Endothelial cell of umbilical vein (primary cell): ENCODE results near the gene GUK1.

Experiments used
- EZH2 ChIP-seq: IDR thresholded peaks from 2 replicates; pipeline ENCODE4 v1.6.1; 2012; ENCODE audit warnings: borderline replicate concordance, low read depth, mild to moderate bottlenecking, moderate library complexity, low read length, inconsistent platforms; ENCODE audit not compliant: severe bottlenecking
- FOS ChIP-seq: IDR thresholded peaks from 2 replicates; pipeline ENCODE4 v1.6.1; 2011; ENCODE audit warnings: mild to moderate bottlenecking, low read length, moderate library complexity, borderline replicate concordance; ENCODE audit not compliant: insufficient read depth
- POLR2A ChIP-seq: IDR thresholded peaks from 2 replicates; pipeline ENCODE4 v1.6.1; 2012; ENCODE audit warnings: low read depth, mild to moderate bottlenecking, control low read depth, low read length
- POLR2AphosphoS5 ChIP-seq: IDR thresholded peaks from 2 replicates; pipeline ENCODE4 v1.6.1; 2012; ENCODE audit warnings: low read depth, mild to moderate bottlenecking, control low read depth, low read length, moderate library complexity; ENCODE audit not compliant: insufficient read depth
- TF ChIP-seq, protein P1 (sequence below): IDR thresholded peaks from 2 replicates; pipeline ENCODE4 v1.6.1; 2011; ENCODE audit not compliant: insufficient read depth, insufficient read length
- TF ChIP-seq, protein P2 (sequence below), 2 donors: IDR thresholded peaks; 1 replicate in 1 of 2; 2 replicates in 1 of 2; pipeline ENCODE4 v1.5.1; 2011; ENCODE audit warnings: low read length in 2 of 2, mild to moderate bottlenecking in 2 of 2, moderate library complexity in 2 of 2, control low read depth in 1 of 2, inconsistent platforms in 1 of 2, low read depth in 1 of 2; ENCODE audit not compliant: insufficient read depth in 1 of 2; ENCODE audit errors: extremely low read depth in 1 of 2

DNA sequence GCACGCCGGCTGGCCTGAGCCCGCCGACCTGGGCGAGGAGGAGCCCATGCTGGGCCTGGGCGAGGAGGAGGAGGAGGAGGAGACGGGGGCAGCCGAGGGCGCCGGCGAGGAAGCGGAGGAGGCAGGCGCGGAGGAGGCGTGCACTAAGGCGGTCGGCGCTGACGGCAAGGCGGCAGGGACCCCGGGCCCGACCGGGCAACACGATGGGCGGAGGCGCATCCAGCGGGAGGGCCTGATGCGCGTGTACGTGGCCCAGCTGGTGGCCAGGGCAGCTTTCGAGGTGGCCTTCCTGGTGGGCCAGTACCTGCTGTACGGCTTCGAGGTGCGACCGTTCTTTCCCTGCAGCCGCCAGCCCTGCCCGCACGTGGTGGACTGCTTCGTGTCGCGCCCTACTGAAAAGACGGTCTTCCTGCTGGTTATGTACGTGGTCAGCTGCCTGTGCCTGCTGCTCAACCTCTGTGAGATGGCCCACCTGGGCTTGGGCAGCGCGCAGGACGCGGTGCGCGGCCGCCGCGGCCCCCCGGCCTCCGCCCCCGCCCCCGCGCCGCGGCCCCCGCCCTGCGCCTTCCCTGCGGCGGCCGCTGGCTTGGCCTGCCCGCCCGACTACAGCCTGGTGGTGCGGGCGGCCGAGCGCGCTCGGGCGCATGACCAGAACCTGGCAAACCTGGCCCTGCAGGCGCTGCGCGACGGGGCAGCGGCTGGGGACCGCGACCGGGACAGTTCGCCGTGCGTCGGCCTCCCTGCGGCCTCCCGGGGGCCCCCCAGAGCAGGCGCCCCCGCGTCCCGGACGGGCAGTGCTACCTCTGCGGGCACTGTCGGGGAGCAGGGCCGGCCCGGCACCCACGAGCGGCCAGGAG lies 18.3 kb downstream of the GUK1 start:
- TF ChIP-seq, protein P1, sequence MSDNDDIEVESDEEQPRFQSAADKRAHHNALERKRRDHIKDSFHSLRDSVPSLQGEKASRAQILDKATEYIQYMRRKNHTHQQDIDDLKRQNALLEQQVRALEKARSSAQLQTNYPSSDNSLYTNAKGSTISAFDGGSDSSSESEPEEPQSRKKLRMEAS, result no peak
- no peak for TF ChIP-seq POLR2AphosphoS5
- TF ChIP-seq, protein P2, sequence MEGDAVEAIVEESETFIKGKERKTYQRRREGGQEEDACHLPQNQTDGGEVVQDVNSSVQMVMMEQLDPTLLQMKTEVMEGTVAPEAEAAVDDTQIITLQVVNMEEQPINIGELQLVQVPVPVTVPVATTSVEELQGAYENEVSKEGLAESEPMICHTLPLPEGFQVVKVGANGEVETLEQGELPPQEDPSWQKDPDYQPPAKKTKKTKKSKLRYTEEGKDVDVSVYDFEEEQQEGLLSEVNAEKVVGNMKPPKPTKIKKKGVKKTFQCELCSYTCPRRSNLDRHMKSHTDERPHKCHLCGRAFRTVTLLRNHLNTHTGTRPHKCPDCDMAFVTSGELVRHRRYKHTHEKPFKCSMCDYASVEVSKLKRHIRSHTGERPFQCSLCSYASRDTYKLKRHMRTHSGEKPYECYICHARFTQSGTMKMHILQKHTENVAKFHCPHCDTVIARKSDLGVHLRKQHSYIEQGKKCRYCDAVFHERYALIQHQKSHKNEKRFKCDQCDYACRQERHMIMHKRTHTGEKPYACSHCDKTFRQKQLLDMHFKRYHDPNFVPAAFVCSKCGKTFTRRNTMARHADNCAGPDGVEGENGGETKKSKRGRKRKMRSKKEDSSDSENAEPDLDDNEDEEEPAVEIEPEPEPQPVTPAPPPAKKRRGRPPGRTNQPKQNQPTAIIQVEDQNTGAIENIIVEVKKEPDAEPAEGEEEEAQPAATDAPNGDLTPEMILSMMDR (IDR thresholded peaks at IDR 0.05; ENCODE audit: extremely low read depth in 1 of 2, insufficient read depth in 1 of 2, low read depth in 1 of 2, low read length in 2 of 2), result no peak
- TF ChIP-seq EZH2, result no peak
- TF ChIP-seq POLR2A, result no peak
- TF ChIP-seq FOS, result no peak
